Posterior vena cava (tissue), 2 donors: ENCODE results near the gene PCED1A. TPM values are rescaled to one million over a fixed set of nuclear protein-coding genes. Genes with fewer than 3 reads are reported as not detected.

ENCODE experiments used
- DNase-seq: peaks from one replicate; pipeline ENCODE4 v3.0.0-alpha.2; 2020; ENCODE audit warnings: low spot score
- intact Hi-C, 2 donors: fragments of 100-400 bp; cut with DNase I; formaldehyde crosslinking; loops; one replicate each; pipeline versions ENCODE4 v1.14.1 to v1.14.2; 2022 to 2023
- total RNA-seq, 2 donors: library from RNA; stranded (reverse); fragmentation: NEBNext Ultra II Directional; extraction: Animal tissue kit (Norgen Biotek cat#: 25700); gene quantifications; one replicate each; pipeline ENCODE4 v1.2.1, GENCODE V29; 2021
- donor health status: DM: yes; HTN: yes; CAD: no.
- donor health status: DM: yes; HTN: yes; CAD: no.

PCED1A gene
- total RNA-seq, 2 donors from 2014 or later = 20.1 to 24.8 TPM

- intact Hi-C loops = no loop called here
- DNase-seq = no peak
These were observed 28.9 kb upstream of the PCED1A start for GRCh38 chr20:2869381-2869780.

GRCh38 chr20:2867081-2867864 lies 26.8 kb upstream of the PCED1A start:
- intact Hi-C loops = no loop called here
- no peak for DNase-seq

GRCh38 chr20:2866236-2866635 lies 25.8 kb upstream of the PCED1A start:
- no peak for DNase-seq
- intact Hi-C loops = no loop called here

GRCh38 chr20:2865630-2866029 lies 25.2 kb upstream of the PCED1A start:
- intact Hi-C loops = no loop called here
- DNase-seq = no peak

GRCh38 chr20:2865101-2865500 lies 24.6 kb upstream of the PCED1A start:
- no peak for DNase-seq
- intact Hi-C loops = no loop called here

GRCh38 chr20:2864626-2865025 lies 24.2 kb upstream of the PCED1A start:
- intact Hi-C loops = no loop called here
- DNase-seq = no peak

- intact Hi-C loops = loop anchor here in 1 of 2 donors (10.0 kb wide), 1 partner anchor 155 kb away; no protein-coding TSS in a partner anchor
- DNase-seq = no peak
These were observed 19.1 kb upstream of the PCED1A start for GRCh38 chr20:2859330-2860121.

- no peak for DNase-seq
- intact Hi-C loops = loop anchor here in 1 of 2 donors (10.0 kb wide), 1 partner anchor 154 kb away; no protein-coding TSS in a partner anchor
These were observed 18.1 kb upstream of the PCED1A start for GRCh38 chr20:2858591-2858990.

GRCh38 chr20:2851086-2851485 lies 10.6 kb upstream of the PCED1A start:
- intact Hi-C loops = loop anchor here in 1 of 2 donors (10.0 kb wide), 1 partner anchor 146 kb away; no protein-coding TSS in a partner anchor
- DNase-seq = no peak

GRCh38 chr20:2849529-2849928 lies 9.1 kb upstream of the PCED1A start:
- DNase-seq = no peak

GRCh38 chr20:2847802-2848201 lies 7.3 kb upstream of the PCED1A start:
- intact Hi-C loops = no loop called here
- no peak for DNase-seq

More at GRCh38 chr20:2849529-2849928, 9.1 kb upstream of the PCED1A start:
- intact Hi-C loops = no loop called here

GRCh38 chr20:2846698-2847097 lies 6.2 kb upstream of the PCED1A start:
- intact Hi-C loops = no loop called here
- no peak for DNase-seq

GRCh38 chr20:2845607-2846006 lies 5.2 kb upstream of the PCED1A start:
- DNase-seq = no peak
- intact Hi-C loops = no loop called here

GRCh38 chr20:2840967-2841531 lies 594 bp upstream of the PCED1A start:
- intact Hi-C loops = no loop called here
- DNase-seq = peak; percentile 94

- intact Hi-C loops = no loop called here
- DNase-seq = no peak
These were observed 720 bp downstream of the PCED1A start for GRCh38 chr20:2839732-2840137.

GRCh38 chr20:2838847-2839671 lies 1.4 kb downstream of the PCED1A start:
- intact Hi-C loops = no loop called here
- DNase-seq = no peak

- intact Hi-C loops = no loop called here
These were observed 2.2 kb downstream of the PCED1A start for GRCh38 chr20:2838170-2838797.

GRCh38 chr20:2837221-2837960 lies 3.1 kb downstream of the PCED1A start:
- intact Hi-C loops = no loop called here
- DNase-seq = no peak

More at GRCh38 chr20:2838170-2838797, 2.2 kb downstream of the PCED1A start:
- DNase-seq = no peak
